Lower lobe of right lung (tissue), 2 donors: Measurements from ENCODE around the gene BLMH. TPM values are rescaled to one million over a fixed set of nuclear protein-coding genes. Genes with fewer than 3 reads are reported as not detected.
A peak's percentile ranks its signal among the peaks of the same experiment; 100 is the strongest.

Experiments
- ATAC-seq, 2 donors: fragments of 200-7000 bp; cut with Tn5 transposase; one replicate each; pipeline ENCODE4 v1.9.1; 2020 to 2022; ENCODE audit warnings: mild to moderate bottlenecking in 2 of 2, moderate library complexity in 2 of 2
- DNase-seq: peaks from one replicate; pipeline ENCODE4 v3.0.0-alpha.2; 2020
- H3K27ac ChIP-seq: fragments of 200-600 bp; one replicate; pipeline ENCODE4 v1.8.0; 2022
- H3K27me3 ChIP-seq: fragments of 200-600 bp; one replicate; pipeline ENCODE4 v1.8.0; 2022; ENCODE audit warnings: low read depth
- H3K36me3 ChIP-seq: fragments of 200-600 bp; one replicate; pipeline ENCODE4 v1.8.0; 2022; ENCODE audit warnings: mild to moderate bottlenecking
- H3K4me1 ChIP-seq: fragments of 200-600 bp; one replicate; pipeline ENCODE4 v1.8.0; 2022
- H3K4me3 ChIP-seq: fragments of 200-600 bp; one replicate; pipeline ENCODE4 v1.8.0; 2022; ENCODE audit warnings: mild to moderate bottlenecking
- H3K9me3 ChIP-seq: fragments of 200-600 bp; one replicate; pipeline ENCODE4 v1.8.0; 2022
- intact Hi-C: fragments of 100-400 bp; cut with DNase I; formaldehyde crosslinking; loops from one replicate; pipeline ENCODE4 v1.11.0; 2022
- total RNA-seq: library from RNA; stranded (reverse); fragmentation: NEBNext Ultra II Directional; extraction: Animal tissue kit (Norgen Biotek cat#: 25700); gene quantifications from one replicate; pipeline ENCODE4 v1.2.1, GENCODE V29; 2021
- TF ChIP-seq, protein P1 (sequence below): fragments of 200-600 bp; IDR thresholded peaks from one replicate; pipeline ENCODE4 v1.8.0; 2022; ENCODE audit warnings: antibody characterized with exemption, mild to moderate bottlenecking
- donor health status: DM: no; HTN: yes; CAD: no; lungs with severe emphysema.

BLMH gene
- total RNA-seq, 1 donor from 2014 or later = 27.4 TPM

DNA sequence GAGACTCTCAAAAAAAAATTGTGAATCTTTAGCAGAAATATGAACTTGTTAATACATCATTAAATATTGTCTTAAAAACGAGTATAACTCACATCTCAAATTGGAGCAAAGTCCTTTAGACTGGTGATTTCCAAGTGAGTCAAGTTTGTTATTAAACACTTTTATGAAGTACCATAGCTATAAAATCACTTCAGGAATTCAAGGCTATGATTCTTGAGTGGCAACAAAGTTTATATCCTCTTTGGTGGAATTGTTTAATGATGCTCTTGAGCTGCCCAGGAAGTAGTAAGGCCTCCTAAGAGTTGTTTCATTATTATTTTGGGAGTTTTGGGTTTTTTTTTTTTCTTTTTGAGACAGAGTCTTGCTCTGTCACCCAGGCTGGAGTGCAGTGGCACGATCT lies 16.7 kb upstream of the BLMH start:
- Histone ChIP-seq H3K4me1 (no peaks in the 10 kb centered on the region), H3K36me3 (no peaks in the 10 kb centered on the region), H3K9me3 (no peaks in the 10 kb centered on the region), H3K27me3 (no peaks in the 10 kb centered on the region), H3K27ac (no peak overlapping the region), H3K4me3 (no peak overlapping the region)
- intact Hi-C loops = no loop called here
- ATAC-seq (peak; percentile 72 to 91), DNase-seq (no peak)
- TF ChIP-seq, protein P1, sequence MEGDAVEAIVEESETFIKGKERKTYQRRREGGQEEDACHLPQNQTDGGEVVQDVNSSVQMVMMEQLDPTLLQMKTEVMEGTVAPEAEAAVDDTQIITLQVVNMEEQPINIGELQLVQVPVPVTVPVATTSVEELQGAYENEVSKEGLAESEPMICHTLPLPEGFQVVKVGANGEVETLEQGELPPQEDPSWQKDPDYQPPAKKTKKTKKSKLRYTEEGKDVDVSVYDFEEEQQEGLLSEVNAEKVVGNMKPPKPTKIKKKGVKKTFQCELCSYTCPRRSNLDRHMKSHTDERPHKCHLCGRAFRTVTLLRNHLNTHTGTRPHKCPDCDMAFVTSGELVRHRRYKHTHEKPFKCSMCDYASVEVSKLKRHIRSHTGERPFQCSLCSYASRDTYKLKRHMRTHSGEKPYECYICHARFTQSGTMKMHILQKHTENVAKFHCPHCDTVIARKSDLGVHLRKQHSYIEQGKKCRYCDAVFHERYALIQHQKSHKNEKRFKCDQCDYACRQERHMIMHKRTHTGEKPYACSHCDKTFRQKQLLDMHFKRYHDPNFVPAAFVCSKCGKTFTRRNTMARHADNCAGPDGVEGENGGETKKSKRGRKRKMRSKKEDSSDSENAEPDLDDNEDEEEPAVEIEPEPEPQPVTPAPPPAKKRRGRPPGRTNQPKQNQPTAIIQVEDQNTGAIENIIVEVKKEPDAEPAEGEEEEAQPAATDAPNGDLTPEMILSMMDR = no peak

DNA sequence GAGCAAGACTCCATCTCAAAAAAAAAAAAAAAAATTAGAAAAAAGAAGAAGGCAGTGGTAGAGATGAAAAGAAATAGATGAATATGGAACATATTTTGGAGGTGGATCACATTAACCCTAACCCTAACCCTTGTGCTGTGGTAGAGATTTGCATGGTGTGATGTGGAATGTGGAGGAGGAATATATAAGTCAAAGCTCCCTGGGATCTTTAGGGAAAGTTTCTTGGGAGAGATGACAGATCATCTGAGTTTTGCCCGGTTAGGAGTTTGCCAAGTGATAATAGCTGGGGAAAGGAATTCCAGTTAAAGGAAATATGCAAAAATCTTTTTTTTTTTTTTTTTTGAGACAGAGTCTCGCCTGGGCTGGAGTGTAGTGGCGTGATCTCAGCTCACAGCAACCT lies 13.0 kb upstream of the BLMH start:
- ATAC-seq (no peak), DNase-seq (no peak)
- Histone ChIP-seq H3K27ac (no peak overlapping the region), H3K9me3 (no peaks in the 10 kb centered on the region), H3K36me3 (no peaks in the 10 kb centered on the region), H3K4me3 (no peak overlapping the region), H3K4me1 (no peaks in the 10 kb centered on the region), H3K27me3 (no peaks in the 10 kb centered on the region)
- intact Hi-C loops = no loop called here
- TF ChIP-seq, protein P1 = no peak

DNA sequence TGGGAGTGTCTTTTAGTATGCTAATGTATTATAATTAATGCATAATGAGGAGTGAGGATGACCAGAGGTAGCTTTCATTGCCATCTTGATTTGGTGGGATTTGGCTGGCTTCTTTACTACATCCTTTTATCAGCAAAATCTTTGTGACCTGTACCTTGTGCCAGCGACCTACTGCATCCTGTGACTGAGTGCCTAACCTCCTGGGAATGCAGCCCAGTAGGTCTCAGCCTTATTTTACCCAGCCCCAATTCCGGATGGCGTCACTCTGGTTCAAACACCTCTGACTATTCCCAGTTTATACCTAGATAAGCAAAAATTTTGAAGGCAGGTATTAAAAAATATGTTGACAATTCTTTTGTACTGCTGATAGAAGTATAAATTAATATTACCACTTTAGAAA lies 10.5 kb upstream of the BLMH start:
- no peaks in the 10 kb centered on the region for H3K36me3 ChIP-seq
- no peak for DNase-seq
- TF ChIP-seq, protein P1 = no peak
- intact Hi-C loops = no loop called here
- no peak overlapping the region for H3K4me3 ChIP-seq
- no peak for ATAC-seq
- no peaks in the 10 kb centered on the region for H3K9me3 ChIP-seq
- H3K27me3 ChIP-seq = no peaks in the 10 kb centered on the region
- no peaks in the 10 kb centered on the region for H3K4me1 ChIP-seq
- H3K27ac ChIP-seq = no peak overlapping the region

DNA sequence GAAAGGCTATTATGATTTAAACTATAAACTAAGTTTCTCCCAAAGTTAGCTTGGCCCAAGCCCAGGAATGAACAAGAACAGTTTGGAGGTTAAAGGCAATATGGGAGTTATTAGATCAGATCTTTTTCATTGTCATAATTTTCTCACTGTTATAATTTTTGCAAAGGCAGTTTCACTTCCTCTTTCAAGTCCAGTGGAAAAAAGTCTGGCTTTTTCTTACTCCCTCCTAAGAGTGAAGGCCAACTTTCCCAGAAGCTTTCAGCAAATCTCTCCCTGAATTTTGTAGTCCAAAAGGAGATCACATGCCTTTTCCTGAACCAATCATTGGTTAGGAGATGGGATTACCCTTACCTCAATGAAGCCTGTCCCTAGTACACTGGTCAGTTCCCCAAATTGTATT lies 9.1 kb upstream of the BLMH start:
- Histone ChIP-seq H3K27ac (no peak overlapping the region), H3K4me1 (no peaks in the 10 kb centered on the region), H3K9me3 (no peaks in the 10 kb centered on the region), H3K27me3 (no peaks in the 10 kb centered on the region), H3K36me3 (no peaks in the 10 kb centered on the region), H3K4me3 (no peak overlapping the region)
- ATAC-seq = no peak
- DNase-seq = no peak
- TF ChIP-seq, protein P1 = no peak
- intact Hi-C loops = no loop called here

DNA sequence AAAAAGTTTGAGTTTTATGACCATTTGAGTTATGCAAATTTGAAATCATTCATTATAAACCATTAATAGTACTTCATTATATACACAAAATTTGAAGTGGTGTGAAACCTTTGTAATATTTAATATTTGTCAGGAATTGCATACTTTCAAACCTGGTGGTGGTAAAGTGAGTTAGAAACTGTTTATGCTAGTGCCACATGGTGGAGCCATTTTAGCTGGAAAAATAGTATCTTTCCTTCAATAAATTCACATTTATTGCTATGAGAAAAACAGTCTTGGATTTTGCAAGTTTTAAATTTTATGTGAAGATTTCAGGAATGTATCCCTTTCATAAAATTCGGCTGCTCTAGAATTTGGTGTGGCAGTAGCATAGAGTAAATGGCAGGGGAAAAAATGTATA lies 7.3 kb upstream of the BLMH start:
- no peaks in the 10 kb centered on the region for H3K36me3 ChIP-seq
- TF ChIP-seq, protein P1 = no peak
- H3K27me3 ChIP-seq = no peaks in the 10 kb centered on the region
- no peak overlapping the region for H3K4me3 ChIP-seq
- H3K27ac ChIP-seq = no peak overlapping the region
- H3K9me3 ChIP-seq = no peaks in the 10 kb centered on the region
- ATAC-seq (no peak), DNase-seq (no peak)
- no peaks in the 10 kb centered on the region for H3K4me1 ChIP-seq
- intact Hi-C loops = no loop called here

DNA sequence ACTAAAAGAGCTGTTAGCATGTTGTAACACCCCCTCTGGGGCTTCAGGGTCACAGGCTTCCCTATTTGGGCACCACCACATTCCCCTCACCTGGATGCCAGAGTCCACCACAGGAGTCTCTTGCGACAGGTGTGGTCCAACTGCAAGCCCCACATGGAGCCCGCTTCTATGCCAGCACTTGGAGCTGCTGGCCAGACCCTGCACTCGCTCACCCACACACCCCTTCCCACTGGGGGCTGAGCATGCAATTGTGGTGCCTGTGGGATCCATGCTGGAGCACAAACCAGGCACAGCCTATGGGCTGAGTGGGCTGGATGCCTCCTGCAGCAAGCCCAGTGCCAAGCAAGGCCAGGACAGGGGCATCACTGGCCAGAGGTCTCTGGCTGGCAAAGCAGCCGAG lies 6.0 kb upstream of the BLMH start:
- no peak for ATAC-seq
- Histone ChIP-seq H3K27me3 (no peaks in the 10 kb centered on the region), H3K4me3 (no peak overlapping the region), H3K27ac (no peak overlapping the region), H3K9me3 (no peaks in the 10 kb centered on the region), H3K4me1 (no peaks in the 10 kb centered on the region), H3K36me3 (no peaks in the 10 kb centered on the region)
- TF ChIP-seq, protein P1 = no peak
- no peak for DNase-seq
- intact Hi-C loops = no loop called here
